Esophagus squamous epithelium (tissue), 4 donors: ENCODE measurements around the gene RSAD2.

Experiments
- POLR2A ChIP-seq, 4 donors: fragments of 450-650 bp; IDR thresholded peaks; one replicate each; pipeline ENCODE4 v1.6.1; 2017; ENCODE audit warnings: antibody characterized with exemption in 4 of 4, mild to moderate bottlenecking in 4 of 4, moderate library complexity in 3 of 4
- TF ChIP-seq, protein P1 (sequence below), 6 experiments: fragments of 450-650 bp in 4 of 6; fragments of 200-600 bp in 2 of 6; sonication (generic) in 2 of 6; IDR thresholded peaks; one replicate each; pipeline ENCODE4 v1.5.1; 2016 to 2019; ENCODE audit warnings: antibody characterized with exemption in 6 of 6, mild to moderate bottlenecking in 4 of 6, moderate library complexity in 4 of 6

GRCh38 chr2:6845312-6845711 lies 32.3 kb upstream of the RSAD2 start:
- no peak for TF ChIP-seq POLR2A (IDR thresholded peaks at IDR 0.05)
- TF ChIP-seq, protein P1, sequence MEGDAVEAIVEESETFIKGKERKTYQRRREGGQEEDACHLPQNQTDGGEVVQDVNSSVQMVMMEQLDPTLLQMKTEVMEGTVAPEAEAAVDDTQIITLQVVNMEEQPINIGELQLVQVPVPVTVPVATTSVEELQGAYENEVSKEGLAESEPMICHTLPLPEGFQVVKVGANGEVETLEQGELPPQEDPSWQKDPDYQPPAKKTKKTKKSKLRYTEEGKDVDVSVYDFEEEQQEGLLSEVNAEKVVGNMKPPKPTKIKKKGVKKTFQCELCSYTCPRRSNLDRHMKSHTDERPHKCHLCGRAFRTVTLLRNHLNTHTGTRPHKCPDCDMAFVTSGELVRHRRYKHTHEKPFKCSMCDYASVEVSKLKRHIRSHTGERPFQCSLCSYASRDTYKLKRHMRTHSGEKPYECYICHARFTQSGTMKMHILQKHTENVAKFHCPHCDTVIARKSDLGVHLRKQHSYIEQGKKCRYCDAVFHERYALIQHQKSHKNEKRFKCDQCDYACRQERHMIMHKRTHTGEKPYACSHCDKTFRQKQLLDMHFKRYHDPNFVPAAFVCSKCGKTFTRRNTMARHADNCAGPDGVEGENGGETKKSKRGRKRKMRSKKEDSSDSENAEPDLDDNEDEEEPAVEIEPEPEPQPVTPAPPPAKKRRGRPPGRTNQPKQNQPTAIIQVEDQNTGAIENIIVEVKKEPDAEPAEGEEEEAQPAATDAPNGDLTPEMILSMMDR (IDR thresholded peaks at IDR 0.05) = no peak
